PC-3 (cell line): ENCODE data around the gene UCN3. TPM values are rescaled to one million over a fixed set of nuclear protein-coding genes. Genes with fewer than 3 reads are reported as not detected.

Experiments
- ATAC-seq: fragments of 200-7000 bp; cut with Tn5 transposase; 2 replicates; pipeline ENCODE4 v1.9.1; 2020; ENCODE audit warnings: mild to moderate bottlenecking, moderate library complexity
- BruUV-seq: library from RNA; stranded (reverse); fragments of 400-500 nt; replicated peaks from 2 replicates; lab custom pipeline; 2021; lab: Mats Ljungman, UMichigan
- CTCF ChIA-PET: fragments of 300-600 bp; sonication (Branson Sonifier 250); formaldehyde crosslinking; loops from one replicate; lab custom pipeline; 2022; ENCODE audit warnings: antibody characterized with exemption; lab: Charles Lee
- POLR2A ChIA-PET: fragments of 300-600 bp; sonication (Branson Sonifier 250); formaldehyde crosslinking; loops from one replicate; lab custom pipeline; 2022; ENCODE audit warnings: antibody characterized with exemption; ENCODE audit not compliant: unreplicated experiment; lab: Charles Lee
- DNase-seq: peaks from one replicate; pipeline ENCODE4 v3.0.0-alpha.2; 2015
- H2AFZ ChIP-seq: fragments of 300-600 bp; sonication (generic); 2 replicates; pipeline ENCODE4 v1.6.0; 2016; ENCODE audit warnings: antibody characterized with exemption, low read length
- H3F3A ChIP-seq: fragments of 300-600 bp; sonication (generic); one replicate; pipeline ENCODE4 v1.6.0; 2017; ENCODE audit warnings: antibody characterized with exemption, low read length, control low read depth, mild to moderate bottlenecking; ENCODE audit not compliant: unreplicated experiment
- H3K27ac ChIP-seq: fragments of 300-600 bp; sonication (generic); 2 replicates; pipeline ENCODE4 v1.5.1; 2016; ENCODE audit warnings: mild to moderate bottlenecking, low read length
- H3K27me3 ChIP-seq: fragments of 300-600 bp; sonication (generic); 2 replicates; pipeline ENCODE4 v1.6.1; 2016; ENCODE audit warnings: low read length, mixed read lengths
- H3K36me3 ChIP-seq: fragments of 300-600 bp; sonication (generic); 2 replicates; pipeline ENCODE4 v1.6.1; 2016; ENCODE audit warnings: low read depth, mixed run types, low read length, mixed read lengths
- H3K4me1 ChIP-seq: fragments of 300-600 bp; sonication (generic); 2 replicates; pipeline ENCODE4 v1.5.1; 2016; ENCODE audit warnings: low read length; ENCODE audit not compliant: insufficient read depth
- H3K4me2 ChIP-seq: fragments of 300-600 bp; sonication (generic); 2 replicates; pipeline ENCODE4 v1.6.0; 2016; ENCODE audit warnings: low read length
- H3K4me3 ChIP-seq: fragments of 300-600 bp; sonication (generic); 2 replicates; pipeline ENCODE4 v1.5.1; 2016; ENCODE audit warnings: mild to moderate bottlenecking, low read length, mixed read lengths
- H3K79me2 ChIP-seq: fragments of 300-600 bp; sonication (generic); 2 replicates; pipeline ENCODE4 v1.6.1; 2017; ENCODE audit warnings: low read length, mixed read lengths
- H3K9ac ChIP-seq: fragments of 300-600 bp; sonication (generic); 2 replicates; pipeline ENCODE4 v1.6.0; 2016; ENCODE audit warnings: mild to moderate bottlenecking, low read length
- H3K9me2 ChIP-seq: fragments of 300-600 bp; sonication (generic); replicated peaks from 2 replicates; pipeline ENCODE4 v1.6.1; 2016; ENCODE audit warnings: mixed run types, low read length, mixed read lengths
- H3K9me3 ChIP-seq: fragments of 300-600 bp; sonication (generic); 2 replicates; pipeline ENCODE4 v1.6.1; 2016; ENCODE audit warnings: low read length, mixed read lengths
- H4K20me1 ChIP-seq: fragments of 300-600 bp; sonication (generic); 2 replicates; pipeline ENCODE4 v1.6.1; 2016; ENCODE audit warnings: low read length, mixed read lengths
- CTCF ChIP-seq: fragments of 300-600 bp; sonication (generic); conservative IDR thresholded peaks from 2 replicates; pipeline ENCODE4 v1.5.1; 2017; ENCODE audit warnings: antibody characterized with exemption, low read depth, mild to moderate bottlenecking, low read length
- EZH2 ChIP-seq: fragments of 300-600 bp; sonication (generic); IDR thresholded peaks from one replicate; pipeline ENCODE4 v1.6.1; 2017; ENCODE audit warnings: antibody characterized with exemption, mild to moderate bottlenecking, low read length; ENCODE audit not compliant: unreplicated experiment
- EZH2phosphoT487 ChIP-seq: fragments of 300-600 bp; sonication (generic); IDR thresholded peaks from 2 replicates; pipeline ENCODE4 v1.6.1; 2018; ENCODE audit warnings: mild to moderate bottlenecking, antibody characterized with exemption, low read length, borderline replicate concordance
- intact Hi-C: fragments of 100-400 bp; cut with micrococcal nuclease; formaldehyde crosslinking; loops from 2 replicates; pipeline ENCODE4 v1.9.0; 2023
- total RNA-seq: library from RNA; depleted of rRNA; stranded (reverse); fragments of >200 nt; gene quantifications from 2 replicates; pipeline ENCODE4 v1.2.3, GENCODE V29; 2014

The UCN3 gene
- total RNA-seq, 1 experiment from 2014 or later = not detected

GRCh38 chr10:5390607-5391205 lies 25.9 kb downstream of the UCN3 start:
- Histone ChIP-seq H3K4me2 (no peak overlapping the region), H4K20me1 (no peaks in the 10 kb centered on the region), H3K9me3 (0 out of 2 replicates have a peak, but pooled peaks cover 6% of the 10 kb centered on the region), H3K27ac (no peak overlapping the region), H3K4me3 (no peak overlapping the region), H2AFZ (no peak overlapping the region), H3K36me3 (no peaks in the 10 kb centered on the region), H3K4me1 (no peaks in the 10 kb centered on the region), H3K9ac (no peak overlapping the region), H3F3A (no peaks in the 10 kb centered on the region), H3K79me2 (no peaks in the 10 kb centered on the region), H3K27me3 (no peaks in the 10 kb centered on the region), H3K9me2 (no peaks in the 10 kb centered on the region)
- ATAC-seq = no peak
- CTCF ChIA-PET = no interaction called here
- intact Hi-C loops = no loop called here
- no peak for DNase-seq
- BruUV-seq = no TSS peak
- POLR2A ChIA-PET = no interaction called here
- no peak for TF ChIP-seq CTCF
- TF ChIP-seq EZH2 = no peak
- TF ChIP-seq EZH2phosphoT487 = no peak

- TF ChIP-seq EZH2phosphoT487 = no peak
- no peak for TF ChIP-seq CTCF
- no peak for TF ChIP-seq EZH2
- intact Hi-C loops = no loop called here
- Histone ChIP-seq H2AFZ (no peak overlapping the region), H3K4me2 (no peak overlapping the region), H3K27ac (no peak overlapping the region), H3K9me3 (0 out of 2 replicates have a peak, but pooled peaks cover 6% of the 10 kb centered on the region), H3K4me1 (no peaks in the 10 kb centered on the region), H4K20me1 (no peaks in the 10 kb centered on the region), H3K79me2 (no peaks in the 10 kb centered on the region), H3K9ac (no peak overlapping the region), H3F3A (no peaks in the 10 kb centered on the region), H3K4me3 (no peak overlapping the region), H3K9me2 (no peaks in the 10 kb centered on the region), H3K36me3 (no peaks in the 10 kb centered on the region), H3K27me3 (no peaks in the 10 kb centered on the region)
- ChIA-PET POLR2A (no interaction called here), CTCF (no interaction called here)
- no TSS peak for BruUV-seq
- DNase-seq = no peak
- ATAC-seq = no peak
Observed at GRCh38 chr10:5391790-5392189, 27.0 kb downstream of the UCN3 start.

GRCh38 chr10:5393529-5393928 lies 28.8 kb downstream of the UCN3 start:
- intact Hi-C loops = no loop called here
- no peaks in the 10 kb centered on the region for H3K27me3 ChIP-seq
- no peak for ATAC-seq
- no peak overlapping the region for H3K4me3 ChIP-seq
- no peaks in the 10 kb centered on the region for H3K9me2 ChIP-seq
- ChIA-PET CTCF (no interaction called here), POLR2A (no interaction called here)
- no peaks in the 10 kb centered on the region for H3F3A ChIP-seq
- no peaks in the 10 kb centered on the region for H3K36me3 ChIP-seq
- no peaks in the 10 kb centered on the region for H3K4me1 ChIP-seq
- TF ChIP-seq EZH2 (no peak), EZH2phosphoT487 (no peak)
- no peak for DNase-seq
- no TSS peak for BruUV-seq
- no peaks in the 10 kb centered on the region for H4K20me1 ChIP-seq
- no peak overlapping the region for H3K9ac ChIP-seq
- no peak overlapping the region for H3K27ac ChIP-seq
- no peak overlapping the region for H3K4me2 ChIP-seq
- no peak overlapping the region for H2AFZ ChIP-seq
- H3K9me3 ChIP-seq = 0 out of 2 replicates have a peak, but pooled peaks cover 6% of the 10 kb centered on the region
- H3K79me2 ChIP-seq = no peaks in the 10 kb centered on the region
